Fibroblast of pulmonary artery (primary cell): ENCODE results near the gene BCL11A.

Experiments used
- DNase-seq: peaks from one replicate; pipeline ENCODE4 v3.0.0-alpha.2; 2010; ENCODE audit warnings: low read depth
- H3K4me3 ChIP-seq: replicated peaks from 2 replicates; pipeline ENCODE4 v1.5.1; 2011; ENCODE audit warnings: low read depth, mild to moderate bottlenecking, control low read depth, low read length, moderate library complexity
- TF ChIP-seq, protein P1 (sequence below): IDR thresholded peaks from 2 replicates; pipeline ENCODE4 v1.5.1; 2011; ENCODE audit warnings: mild to moderate bottlenecking, control low read depth, low read length, inconsistent platforms; ENCODE audit errors: missing control alignments

The BCL11A gene

DNA sequence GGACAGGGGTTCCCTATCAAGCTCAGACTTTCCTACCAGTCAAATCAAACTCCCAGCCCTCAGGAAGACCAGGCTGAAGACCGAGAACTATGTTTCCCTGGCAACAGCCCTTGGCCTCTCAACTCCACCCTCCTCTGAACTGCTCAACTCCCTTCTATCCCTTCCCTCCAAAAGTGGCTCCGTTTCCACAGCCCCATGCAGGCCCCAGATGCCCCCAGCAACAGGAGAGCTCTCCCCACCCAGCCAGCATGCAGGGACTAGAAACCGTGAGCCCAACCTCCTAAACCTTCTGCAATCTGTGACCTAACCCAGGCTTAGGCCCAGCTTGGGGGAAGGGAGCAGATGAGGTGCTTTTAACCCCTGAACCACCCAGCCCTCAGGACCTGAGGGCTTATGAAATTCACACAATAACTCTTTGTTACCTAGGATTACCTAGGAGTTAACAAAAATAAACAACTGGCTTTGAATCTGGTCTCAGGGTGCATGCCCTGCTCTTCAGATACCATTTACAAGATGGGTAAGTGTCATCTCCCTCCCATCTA lies 87.2 kb downstream of the BCL11A start:
- H3K4me3 ChIP-seq = no peak overlapping the region
- TF ChIP-seq, protein P1, sequence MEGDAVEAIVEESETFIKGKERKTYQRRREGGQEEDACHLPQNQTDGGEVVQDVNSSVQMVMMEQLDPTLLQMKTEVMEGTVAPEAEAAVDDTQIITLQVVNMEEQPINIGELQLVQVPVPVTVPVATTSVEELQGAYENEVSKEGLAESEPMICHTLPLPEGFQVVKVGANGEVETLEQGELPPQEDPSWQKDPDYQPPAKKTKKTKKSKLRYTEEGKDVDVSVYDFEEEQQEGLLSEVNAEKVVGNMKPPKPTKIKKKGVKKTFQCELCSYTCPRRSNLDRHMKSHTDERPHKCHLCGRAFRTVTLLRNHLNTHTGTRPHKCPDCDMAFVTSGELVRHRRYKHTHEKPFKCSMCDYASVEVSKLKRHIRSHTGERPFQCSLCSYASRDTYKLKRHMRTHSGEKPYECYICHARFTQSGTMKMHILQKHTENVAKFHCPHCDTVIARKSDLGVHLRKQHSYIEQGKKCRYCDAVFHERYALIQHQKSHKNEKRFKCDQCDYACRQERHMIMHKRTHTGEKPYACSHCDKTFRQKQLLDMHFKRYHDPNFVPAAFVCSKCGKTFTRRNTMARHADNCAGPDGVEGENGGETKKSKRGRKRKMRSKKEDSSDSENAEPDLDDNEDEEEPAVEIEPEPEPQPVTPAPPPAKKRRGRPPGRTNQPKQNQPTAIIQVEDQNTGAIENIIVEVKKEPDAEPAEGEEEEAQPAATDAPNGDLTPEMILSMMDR = no peak

DNA sequence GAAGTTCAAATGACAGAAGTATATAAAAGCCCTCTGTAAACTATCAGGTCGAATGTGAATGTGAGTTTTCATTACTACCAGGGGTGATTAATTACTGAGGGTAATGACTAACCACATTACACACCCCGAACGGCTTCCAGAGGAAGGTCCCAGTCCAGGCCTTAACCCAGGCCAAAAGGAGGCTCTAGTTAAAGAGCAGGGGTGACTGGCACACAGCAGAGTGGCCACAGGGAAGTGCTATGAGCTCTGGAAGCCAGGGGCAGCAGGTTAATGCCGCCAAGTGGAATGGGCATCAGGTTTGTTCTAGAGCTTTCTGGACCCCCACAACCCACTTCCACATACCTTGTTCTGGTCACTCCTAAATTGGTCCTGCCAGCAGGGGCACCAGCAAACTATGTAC lies 87.7 kb downstream of the BCL11A start:
- H3K4me3 ChIP-seq = no peak overlapping the region
- TF ChIP-seq, protein P1 = no peak
- no peak for DNase-seq

More for the DNA sequence above, 87.2 kb downstream of the BCL11A start:
- no peak for DNase-seq

DNA sequence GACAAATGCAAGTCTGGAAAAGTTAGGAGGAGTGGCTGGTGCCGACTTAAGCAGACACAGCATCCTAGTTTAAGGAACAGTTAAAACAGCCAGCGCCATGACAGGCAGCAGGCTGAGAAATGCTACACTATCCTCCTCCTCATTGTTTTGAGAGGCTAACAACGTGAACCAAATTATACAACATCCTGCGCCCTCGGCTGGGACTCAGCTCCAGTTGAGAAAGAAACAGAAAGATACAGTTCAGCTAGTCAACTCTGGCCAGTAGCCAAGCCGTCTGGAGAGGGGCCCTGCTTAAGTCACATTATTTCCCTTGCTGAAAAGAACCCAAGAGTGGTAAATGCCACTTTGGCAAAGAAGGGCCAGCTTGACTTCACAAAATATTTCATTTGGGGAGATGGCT lies 90.2 kb downstream of the BCL11A start:
- TF ChIP-seq, protein P1 = no peak
- DNase-seq = peak; percentile 85
- no peak overlapping the region for H3K4me3 ChIP-seq

DNA sequence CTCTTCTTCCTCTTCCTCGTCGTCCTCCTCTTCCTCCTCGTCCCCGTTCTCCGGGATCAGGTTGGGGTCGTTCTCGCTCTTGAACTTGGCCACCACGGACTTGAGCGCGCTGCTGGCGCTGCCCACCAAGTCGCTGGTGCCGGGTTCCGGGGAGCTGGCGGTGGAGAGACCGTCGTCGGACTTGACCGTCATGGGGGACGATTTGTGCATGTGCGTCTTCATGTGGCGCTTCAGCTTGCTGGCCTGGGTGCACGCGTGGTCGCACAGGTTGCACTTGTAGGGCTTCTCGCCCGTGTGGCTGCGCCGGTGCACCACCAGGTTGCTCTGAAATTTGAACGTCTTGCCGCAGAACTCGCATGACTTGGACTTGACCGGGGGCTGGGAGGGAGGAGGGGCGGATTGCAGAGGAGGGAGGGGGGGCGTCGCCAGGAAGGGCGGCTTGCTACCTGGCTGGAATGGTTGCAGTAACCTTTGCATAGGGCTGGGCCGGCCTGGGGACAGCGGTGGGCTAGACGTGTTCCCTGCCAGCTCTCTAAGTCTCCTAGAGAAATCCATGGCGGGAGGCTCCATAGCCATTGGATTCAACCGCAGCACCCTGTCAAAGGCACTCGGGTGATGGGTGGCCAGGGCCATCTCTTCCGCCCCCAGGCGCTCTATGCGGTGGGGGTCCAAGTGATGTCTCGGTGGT lies 91.9 kb downstream of the BCL11A start:
- DNase-seq = no peak
- TF ChIP-seq, protein P1 = no peak
- no peak overlapping the region for H3K4me3 ChIP-seq

DNA sequence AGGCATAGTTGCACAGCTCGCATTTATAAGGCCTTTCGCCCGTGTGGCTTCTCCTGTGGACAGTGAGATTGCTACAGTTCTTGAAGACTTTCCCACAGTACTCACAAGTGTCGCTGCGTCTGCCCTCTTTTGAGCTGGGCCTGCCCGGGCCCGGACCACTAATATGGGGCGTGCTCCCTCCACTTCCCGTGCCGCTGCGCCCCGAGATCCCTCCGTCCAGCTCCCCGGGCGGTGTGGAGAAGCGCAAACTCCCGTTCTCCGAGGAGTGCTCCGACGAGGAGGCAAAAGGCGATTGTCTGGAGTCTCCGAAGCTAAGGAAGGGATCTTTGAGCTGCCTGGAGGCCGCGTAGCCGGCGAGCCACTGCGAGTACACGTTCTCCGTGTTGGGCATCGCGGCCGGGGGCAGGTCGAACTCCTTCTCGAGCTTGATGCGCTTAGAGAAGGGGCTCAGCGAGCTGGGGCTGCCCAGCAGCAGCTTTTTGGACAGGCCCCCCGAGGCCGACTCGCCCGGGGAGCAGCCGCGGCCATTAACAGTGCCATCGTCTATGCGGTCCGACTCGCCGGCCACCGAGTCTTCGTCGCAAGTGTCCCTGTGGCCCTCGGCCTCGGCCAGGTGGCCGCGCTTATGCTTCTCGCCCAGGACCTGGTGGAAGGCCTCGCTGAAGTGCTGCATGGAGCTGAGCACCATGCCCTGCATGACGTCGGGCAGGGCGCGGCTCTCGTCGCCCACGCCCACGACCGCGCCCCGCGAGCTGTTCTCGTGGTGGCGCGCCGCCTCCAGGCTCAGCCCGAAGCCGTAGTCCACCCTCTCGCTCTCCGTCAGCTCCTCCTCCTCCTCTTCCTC lies 92.7 kb downstream of the BCL11A start:
- TF ChIP-seq, protein P1 = no peak
- no peak overlapping the region for H3K4me3 ChIP-seq
- DNase-seq = no peak

DNA sequence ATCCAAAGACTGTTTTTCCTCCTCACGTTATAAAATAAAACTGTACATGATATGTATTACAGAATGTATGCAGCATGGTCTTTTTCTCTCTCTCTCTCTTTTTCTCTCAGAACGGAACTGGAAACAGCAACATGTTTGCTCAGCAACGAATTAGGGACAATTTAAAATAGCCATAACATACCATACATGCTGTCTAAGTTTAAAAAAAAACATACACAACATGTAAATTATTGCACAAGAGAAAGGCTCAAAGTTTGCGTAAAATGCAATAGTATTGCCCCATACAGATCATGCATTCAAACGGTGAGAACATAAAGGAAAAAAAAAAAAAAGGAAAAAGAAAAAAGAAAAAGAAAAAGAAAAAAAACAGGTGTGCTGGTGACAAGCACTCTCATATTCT lies 93.6 kb downstream of the BCL11A start:
- no peak for DNase-seq
- TF ChIP-seq, protein P1 = no peak
- H3K4me3 ChIP-seq = no peak overlapping the region
